K562 (cell line): Measurements from ENCODE around the gene PPP1CB. TPM values are rescaled to one million over a fixed set of nuclear protein-coding genes. Genes with fewer than 3 reads are reported as not detected.

Experiments used
- ATAC-seq: fragments of 200-7000 bp; cut with Tn5 transposase; 3 replicates; pipeline ENCODE4 v1.9.1; 2020; ENCODE audit warnings: moderate library complexity
- BruUV-seq: library from RNA; stranded (reverse); fragments of 400-500 nt; replicated peaks from 2 replicates; lab custom pipeline; 2021; lab: Mats Ljungman, UMichigan
- CTCF ChIA-PET: fragments of 300-600 bp; formaldehyde crosslinking; extraction: SDS; loops from one replicate; lab custom pipeline; 2021; ENCODE audit warnings: low intra/inter-chr PET ratio; lab: Yijun Ruan, JAX
- POLR2A ChIA-PET: fragments of 300-600, 350-650 bp; sonication (Branson Sonifier 250); formaldehyde crosslinking; extraction: SDS; loops from one replicate; lab custom pipeline; 2021; ENCODE audit warnings: antibody characterized with exemption, inconsistent platforms; lab: Yijun Ruan, JAX
- DNase-seq, 4 experiments: peaks; one replicate each; pipeline versions ENCODE4 v3.0.0 to v3.0.0-alpha.2; 2011 to 2018; ENCODE audit warnings: low spot score in 3 of 4, mixed read lengths in 3 of 4; ENCODE audit errors: extremely low read depth in 1 of 4
- FAIRE-seq: peaks from 2 replicates; lab custom pipeline; 2011; peaks lifted over from hg19 to GRCh38; lab: Jason Lieb, UNC
- H2AFZ ChIP-seq: 2 replicates; pipeline ENCODE4 v1.6.0; 2011; ENCODE audit warnings: low read depth, low read length, control low read depth, inconsistent platforms
- H3K27ac ChIP-seq: fragments of 200-600 bp; 3 replicates; pipeline ENCODE4 v1.8.0; 2011; ENCODE audit warnings: low read depth, mild to moderate bottlenecking, control low read depth, inconsistent platforms, low read length, moderate library complexity, mixed read lengths; ENCODE audit errors: extremely low read depth
- H3K27me3 ChIP-seq, 2 experiments: fragments of 300-600 bp in 1 of 2; 2 replicates in 1 of 2; 3 replicates in 1 of 2; pipeline versions ENCODE4 v1.6.0 to v1.8.0; 2011; ENCODE audit warnings: inconsistent platforms in 2 of 2, low read length in 2 of 2, mild to moderate bottlenecking in 1 of 2, mixed read lengths in 1 of 2, moderate library complexity in 1 of 2; ENCODE audit not compliant: control insufficient read depth in 2 of 2, insufficient read depth in 2 of 2
- H3K36me3 ChIP-seq: fragments of 300-600 bp; 3 replicates; pipeline ENCODE4 v1.8.0; 2011; ENCODE audit warnings: mild to moderate bottlenecking, low read length, inconsistent platforms; ENCODE audit not compliant: control insufficient read depth, insufficient read depth
- H3K4me1 ChIP-seq, 2 experiments: fragments of 200-600 bp in 1 of 2; replicated peaks in 1 of 2; 2 replicates in 1 of 2; 3 replicates in 1 of 2; pipeline versions ENCODE4 v1.5.1 to v1.8.0; 2011; ENCODE audit warnings: inconsistent platforms in 2 of 2, low read length in 2 of 2, mild to moderate bottlenecking in 1 of 2, mixed read lengths in 1 of 2, moderate library complexity in 1 of 2; ENCODE audit not compliant: control insufficient read depth in 2 of 2, insufficient read depth in 2 of 2
- H3K4me2 ChIP-seq: 2 replicates; pipeline ENCODE4 v1.6.1; 2011; ENCODE audit warnings: low read length, control low read depth, inconsistent platforms, mixed read lengths; ENCODE audit not compliant: insufficient read depth
- H3K4me3 ChIP-seq: fragments of 200-600 bp; sonication (generic), shearing (Covaris generic); 2 replicates; pipeline ENCODE4 v1.5.1; 2016; ENCODE audit warnings: control low read depth, inconsistent platforms
- H3K79me2 ChIP-seq: fragments of 200-600 bp; 3 replicates; pipeline ENCODE4 v1.8.0; 2011; ENCODE audit warnings: low read length, inconsistent platforms; ENCODE audit not compliant: control insufficient read depth, insufficient read depth
- H3K9ac ChIP-seq, 2 experiments: 2 replicates each; pipeline versions ENCODE4 v1.6.0 to v1.6.1; 2011; ENCODE audit warnings: low read depth in 2 of 2, low read length in 2 of 2, control low read depth in 1 of 2, inconsistent platforms in 1 of 2, mild to moderate bottlenecking in 1 of 2, mixed read lengths in 1 of 2; ENCODE audit not compliant: insufficient read depth in 1 of 2
- H3K9me1 ChIP-seq: one replicate; pipeline ENCODE4 v1.6.0; 2011; ENCODE audit warnings: inconsistent platforms, mild to moderate bottlenecking, low read length, moderate library complexity; ENCODE audit not compliant: control insufficient read depth, insufficient read depth
- H3K9me3 ChIP-seq: replicated peaks from 2 replicates; pipeline ENCODE4 v1.5.1; 2011; ENCODE audit warnings: low read depth, low read length, inconsistent platforms; ENCODE audit not compliant: control insufficient read depth, insufficient read depth
- H4K20me1 ChIP-seq: replicated peaks from 2 replicates; pipeline ENCODE4 v1.6.1; 2011; ENCODE audit warnings: low read length, inconsistent platforms, mixed read lengths; ENCODE audit not compliant: control insufficient read depth, insufficient read depth
- EP300 ChIP-seq: IDR thresholded peaks from 2 replicates; pipeline ENCODE4 v1.6.1; 2012; ENCODE audit warnings: low read length, improper control_type of control experiment
- GATA2 ChIP-seq: sonication (generic); formaldehyde crosslinking; IDR thresholded peaks from 2 replicates; pipeline ENCODE4 v1.4.0; 2020; ENCODE audit warnings: mild to moderate bottlenecking, missing genetic modification reagents
- LARP7 ChIP-seq: fragments of 450-650 bp; IDR thresholded peaks from 2 replicates; pipeline ENCODE4 v1.6.1; 2016
- MYNN ChIP-seq, 2 experiments: sonication (generic); formaldehyde crosslinking in 1 of 2; IDR thresholded peaks; 2 replicates each; pipeline versions ENCODE4 v1.5.0 to v1.6.1; 2016 to 2020; ENCODE audit warnings: antibody characterized with exemption in 1 of 2, missing genetic modification reagents in 1 of 2
- PHF20 ChIP-seq: fragments of 450-650 bp; IDR thresholded peaks from 2 replicates; pipeline ENCODE4 v1.6.1; 2018; ENCODE audit not compliant: partially characterized antibody
- RBM39 ChIP-seq: fragments of 200-400 bp; formaldehyde crosslinking; optimal IDR thresholded peaks from 2 replicates; pipeline ENCODE3; 2018; ENCODE audit warnings: low read depth, low read length
- SP1 ChIP-seq: sonication (generic); formaldehyde crosslinking; IDR thresholded peaks from 2 replicates; pipeline ENCODE4 v1.8.1; 2022; ENCODE audit warnings: mild to moderate bottlenecking, missing genetic modification reagents
- WGBS: fragments of 100-300 bp; shearing (Covaris generic); methylation state at CpG from one replicate; pipeline ENCODE4 v1.1.6; 2016; ENCODE audit warnings: low coverage, mixed read lengths; ENCODE audit not compliant: insufficient coverage; ENCODE audit errors: missing lambda C conversion rate; 5-methylcytosine and 5-hydroxymethylcytosine counted together
- in situ Hi-C: fragments of 300-500 bp; cut with MboI; formaldehyde crosslinking; loops from 4 replicates; pipeline ENCODE4 v1.15.0; 2018; ENCODE audit warnings: inconsistent platforms, mixed read lengths
- intact Hi-C: fragments of 100-400 bp; cut with micrococcal nuclease; formaldehyde crosslinking; loops from 2 replicates; pipeline ENCODE4 v1.14.2; 2022
- polyA plus RNA-seq, 8 experiments: library from polyadenylated mRNA; depleted of rRNA in 4 of 8; stranded (reverse) in 5 of 8; unstranded in 3 of 8; fragments of >200 nt; fragmentation: Nextera tagmentation in 2 of 8; fragmentation: Illumina TruSeq in 1 of 8; extraction: Ambion mirVana in 2 of 8; extraction: Trizol in 1 of 8; gene quantifications; 2 replicates each; pipeline versions ENCODE4 v1.2.1 to v1.2.3, GENCODE V29; 2011 to 2014; ENCODE audit warnings: inconsistent platforms in 1 of 8, missing spikeins in 1 of 8
- total RNA-seq, 7 experiments: library from RNA; depleted of rRNA in 6 of 7; stranded (reverse); fragments of >200 nt in 6 of 7; fragmentation: Illumina TruSeq in 2 of 7; extraction: Trizol in 2 of 7; gene quantifications; 2 replicates each; pipeline versions ENCODE4 v1.2.1 to v1.2.3, GENCODE V29; 2011 to 2021; ENCODE audit warnings: low replicate concordance in 1 of 7
- TF ChIP-seq, protein P1 (sequence below): fragments of 200-800 bp; sonication (Bioruptor generic); IDR thresholded peaks from 2 replicates; pipeline ENCODE4 v1.6.1; 2016; ENCODE audit warnings: missing genetic modification characterization, missing compliant biosample characterization
- TF ChIP-seq, protein P2 (sequence below): IDR thresholded peaks from 2 replicates; pipeline ENCODE4 v1.6.1; 2012; ENCODE audit warnings: low read depth, low read length, improper control_type of control experiment, borderline replicate concordance

PPP1CB gene
- total and polyA plus RNA-seq, 9 of the 15 experiments (the other 6 are each of a cell fraction or from before 2014, with no cell fraction given): 25.6 to 118 (median 58.9) TPM

DNA sequence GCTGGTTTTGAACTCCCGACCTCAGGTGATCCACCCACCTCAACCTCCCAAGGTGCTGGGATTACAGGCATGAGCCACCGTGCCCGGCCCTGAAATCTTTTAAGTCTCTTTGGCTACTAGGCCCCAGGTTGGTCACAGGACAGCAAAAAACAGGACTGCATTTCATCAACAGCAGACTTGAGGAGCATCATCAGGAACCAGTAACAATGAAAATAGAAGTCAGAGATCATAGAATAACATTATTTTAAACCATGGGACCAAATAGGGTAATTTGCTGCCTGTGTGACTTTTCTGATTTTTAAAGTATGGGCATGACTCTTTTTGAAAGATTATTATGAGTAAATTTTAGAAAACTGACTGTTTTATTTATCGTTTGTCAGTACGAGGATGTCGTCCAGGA, 24.8 kb downstream of the PPP1CB start:
- Histone ChIP-seq H3K9me1 (no peaks in the 10 kb centered on the region), H3K4me3 (no peak overlapping the region), H3K36me3 (peaks cover 40% of the 10 kb centered on the region), H3K4me2 (no peak overlapping the region), H3K4me1 (no peaks in the 10 kb centered on the region), H3K9ac (no peak overlapping the region), H3K79me2 (peaks cover 47% of the 10 kb centered on the region), H3K9me3 (no peaks in the 10 kb centered on the region), H2AFZ (no peak overlapping the region), H3K27me3 (no peaks in the 10 kb centered on the region), H3K27ac (no peak overlapping the region), H4K20me1 (no peaks in the 10 kb centered on the region)
- BruUV-seq: no TSS peak
- in situ Hi-C loops (no loop called here), intact Hi-C loops (no loop called here)
- TF ChIP-seq SP1 (CRISPR knock-in tag) (no peak), LARP7 (no peak)
- ChIA-PET POLR2A (no interaction called here), CTCF (no interaction called here)
- DNase-seq (no peak), ATAC-seq (no peak), FAIRE-seq (no peak)
- WGBS: 98% methylated on average over 5 of the region's 6 CpGs

DNA sequence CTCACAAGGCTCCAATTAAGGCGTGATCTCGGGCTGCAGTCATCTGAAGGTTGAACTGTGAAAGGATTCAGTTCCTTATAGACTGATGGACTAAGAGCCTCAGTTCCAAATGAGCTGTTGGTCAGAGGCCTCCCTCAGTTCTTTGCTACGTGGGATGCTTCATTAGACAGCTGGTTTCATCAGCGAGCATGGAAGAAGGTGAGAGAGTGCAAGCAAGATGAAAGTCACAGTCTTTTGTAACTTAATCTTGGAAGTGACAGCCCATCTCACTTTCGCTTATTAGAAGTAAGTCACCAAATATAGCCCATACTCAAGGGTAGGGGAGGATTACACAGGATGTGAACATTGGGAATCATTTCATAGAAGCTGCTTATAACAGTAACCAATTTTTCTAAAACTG, 26.8 kb downstream of the PPP1CB start:
- Histone ChIP-seq H3K9me3 (no peaks in the 10 kb centered on the region), H3K27me3 (no peaks in the 10 kb centered on the region), H3K27ac (no peak overlapping the region), H3K36me3 (peaks cover 55% of the 10 kb centered on the region), H4K20me1 (no peaks in the 10 kb centered on the region), H3K9me1 (no peaks in the 10 kb centered on the region), H3K79me2 (peaks cover 28% of the 10 kb centered on the region), H2AFZ (no peak overlapping the region), H3K4me1 (no peaks in the 10 kb centered on the region), H3K4me3 (no peak overlapping the region), H3K9ac (no peak overlapping the region), H3K4me2 (no peak overlapping the region)
- ATAC-seq (no peak), FAIRE-seq (no peak), DNase-seq (no peak)
- in situ Hi-C loops: no loop called here
- POLR2A ChIA-PET: interaction anchor here (0.6 to 1.7 kb wide), 2 partner anchors 10 to 89 kb away, joined by 3 to 4 read pairs; no protein-coding TSS in a partner anchor
- CTCF ChIA-PET: no interaction called here
- intact Hi-C loops: no loop called here
- WGBS: 95% methylated on average over 5 of the region's 5 CpGs
- BruUV-seq: no TSS peak
- TF ChIP-seq, protein P1, sequence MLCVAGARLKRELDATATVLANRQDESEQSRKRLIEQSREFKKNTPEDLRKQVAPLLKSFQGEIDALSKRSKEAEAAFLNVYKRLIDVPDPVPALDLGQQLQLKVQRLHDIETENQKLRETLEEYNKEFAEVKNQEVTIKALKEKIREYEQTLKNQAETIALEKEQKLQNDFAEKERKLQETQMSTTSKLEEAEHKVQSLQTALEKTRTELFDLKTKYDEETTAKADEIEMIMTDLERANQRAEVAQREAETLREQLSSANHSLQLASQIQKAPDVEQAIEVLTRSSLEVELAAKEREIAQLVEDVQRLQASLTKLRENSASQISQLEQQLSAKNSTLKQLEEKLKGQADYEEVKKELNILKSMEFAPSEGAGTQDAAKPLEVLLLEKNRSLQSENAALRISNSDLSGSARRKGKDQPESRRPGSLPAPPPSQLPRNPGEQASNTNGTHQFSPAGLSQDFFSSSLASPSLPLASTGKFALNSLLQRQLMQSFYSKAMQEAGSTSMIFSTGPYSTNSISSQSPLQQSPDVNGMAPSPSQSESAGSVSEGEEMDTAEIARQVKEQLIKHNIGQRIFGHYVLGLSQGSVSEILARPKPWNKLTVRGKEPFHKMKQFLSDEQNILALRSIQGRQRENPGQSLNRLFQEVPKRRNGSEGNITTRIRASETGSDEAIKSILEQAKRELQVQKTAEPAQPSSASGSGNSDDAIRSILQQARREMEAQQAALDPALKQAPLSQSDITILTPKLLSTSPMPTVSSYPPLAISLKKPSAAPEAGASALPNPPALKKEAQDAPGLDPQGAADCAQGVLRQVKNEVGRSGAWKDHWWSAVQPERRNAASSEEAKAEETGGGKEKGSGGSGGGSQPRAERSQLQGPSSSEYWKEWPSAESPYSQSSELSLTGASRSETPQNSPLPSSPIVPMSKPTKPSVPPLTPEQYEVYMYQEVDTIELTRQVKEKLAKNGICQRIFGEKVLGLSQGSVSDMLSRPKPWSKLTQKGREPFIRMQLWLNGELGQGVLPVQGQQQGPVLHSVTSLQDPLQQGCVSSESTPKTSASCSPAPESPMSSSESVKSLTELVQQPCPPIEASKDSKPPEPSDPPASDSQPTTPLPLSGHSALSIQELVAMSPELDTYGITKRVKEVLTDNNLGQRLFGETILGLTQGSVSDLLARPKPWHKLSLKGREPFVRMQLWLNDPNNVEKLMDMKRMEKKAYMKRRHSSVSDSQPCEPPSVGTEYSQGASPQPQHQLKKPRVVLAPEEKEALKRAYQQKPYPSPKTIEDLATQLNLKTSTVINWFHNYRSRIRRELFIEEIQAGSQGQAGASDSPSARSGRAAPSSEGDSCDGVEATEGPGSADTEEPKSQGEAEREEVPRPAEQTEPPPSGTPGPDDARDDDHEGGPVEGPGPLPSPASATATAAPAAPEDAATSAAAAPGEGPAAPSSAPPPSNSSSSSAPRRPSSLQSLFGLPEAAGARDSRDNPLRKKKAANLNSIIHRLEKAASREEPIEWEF (CRISPR knock-in tag): no peak
- no peak for TF ChIP-seq RBM39
- TF ChIP-seq PHF20: no peak
- no peak for TF ChIP-seq MYNN (IDR thresholded peaks at IDR 0.05)
- no peak for TF ChIP-seq MYNN (CRISPR knock-in tag; IDR thresholded peaks at IDR 0.05)
- TF ChIP-seq, protein P2, sequence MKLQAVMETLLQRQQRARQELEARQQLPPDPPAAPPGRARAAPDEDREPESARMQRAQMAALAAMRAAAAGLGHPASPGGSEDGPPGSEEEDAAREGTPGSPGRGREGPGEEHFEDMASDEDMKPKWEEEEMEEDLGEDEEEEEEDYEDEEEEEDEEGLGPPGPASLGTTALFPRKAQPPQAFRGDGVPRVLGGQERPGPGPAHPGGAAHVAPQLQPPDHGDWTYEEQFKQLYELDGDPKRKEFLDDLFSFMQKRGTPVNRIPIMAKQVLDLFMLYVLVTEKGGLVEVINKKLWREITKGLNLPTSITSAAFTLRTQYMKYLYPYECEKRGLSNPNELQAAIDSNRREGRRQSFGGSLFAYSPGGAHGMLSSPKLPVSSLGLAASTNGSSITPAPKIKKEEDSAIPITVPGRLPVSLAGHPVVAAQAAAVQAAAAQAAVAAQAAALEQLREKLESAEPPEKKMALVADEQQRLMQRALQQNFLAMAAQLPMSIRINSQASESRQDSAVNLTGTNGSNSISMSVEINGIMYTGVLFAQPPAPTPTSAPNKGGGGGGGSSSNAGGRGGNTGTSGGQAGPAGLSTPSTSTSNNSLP: no peak
- TF ChIP-seq EP300: no peak
- TF ChIP-seq GATA2 (CRISPR knock-in tag): no peak
